Panc1 (cell line): ENCODE data around the gene AGER.

Experiments used
- CTCF ChIP-seq: fragments of 450-650 bp; IDR thresholded peaks from 2 replicates; pipeline ENCODE4 v1.5.1; 2017; ENCODE audit warnings: mild to moderate bottlenecking
- POLR2AphosphoS5 ChIP-seq: IDR thresholded peaks from 2 replicates; pipeline ENCODE4 v1.6.1; 2012; ENCODE audit warnings: mild to moderate bottlenecking, low read depth, low read length, moderate library complexity
- REST ChIP-seq, 2 experiments: IDR thresholded peaks; 2 replicates each; pipeline ENCODE4 v1.6.1; 2011 to 2012; ENCODE audit warnings: low read depth in 2 of 2, control low read depth in 1 of 2, low read length in 1 of 2, mild to moderate bottlenecking in 1 of 2, moderate library complexity in 1 of 2; ENCODE audit not compliant: insufficient read depth in 1 of 2
- SIN3A ChIP-seq: IDR thresholded peaks from 2 replicates; pipeline ENCODE4 v1.6.1; 2012; ENCODE audit warnings: low read depth, mild to moderate bottlenecking, low read length, moderate library complexity, borderline replicate concordance; ENCODE audit not compliant: insufficient read depth
- TCF7L2 ChIP-seq: IDR thresholded peaks from 2 replicates; pipeline ENCODE4 v1.6.1; 2011; ENCODE audit warnings: mild to moderate bottlenecking, low read depth, low read length, inconsistent platforms

- TF ChIP-seq CTCF = no peak
- no peak for TF ChIP-seq TCF7L2
- no peak for TF ChIP-seq POLR2AphosphoS5
- TF ChIP-seq REST (IDR thresholded peaks at IDR 0.05; ENCODE audit: insufficient read depth in 1 of 2, low read depth in 2 of 2, low read length in 1 of 2) = no peak
- no peak for TF ChIP-seq SIN3A
Measured at GRCh38 chr6:32181148-32181702, 2.8 kb downstream of the AGER start.
